ENCODE data around the gene VIL1. TPM values are rescaled to one million over a fixed set of nuclear protein-coding genes. Genes with fewer than 3 reads are reported as not detected.

Gene VIL1
- total RNA-seq, 4 donors from 2014 or later: not detected

DNA sequence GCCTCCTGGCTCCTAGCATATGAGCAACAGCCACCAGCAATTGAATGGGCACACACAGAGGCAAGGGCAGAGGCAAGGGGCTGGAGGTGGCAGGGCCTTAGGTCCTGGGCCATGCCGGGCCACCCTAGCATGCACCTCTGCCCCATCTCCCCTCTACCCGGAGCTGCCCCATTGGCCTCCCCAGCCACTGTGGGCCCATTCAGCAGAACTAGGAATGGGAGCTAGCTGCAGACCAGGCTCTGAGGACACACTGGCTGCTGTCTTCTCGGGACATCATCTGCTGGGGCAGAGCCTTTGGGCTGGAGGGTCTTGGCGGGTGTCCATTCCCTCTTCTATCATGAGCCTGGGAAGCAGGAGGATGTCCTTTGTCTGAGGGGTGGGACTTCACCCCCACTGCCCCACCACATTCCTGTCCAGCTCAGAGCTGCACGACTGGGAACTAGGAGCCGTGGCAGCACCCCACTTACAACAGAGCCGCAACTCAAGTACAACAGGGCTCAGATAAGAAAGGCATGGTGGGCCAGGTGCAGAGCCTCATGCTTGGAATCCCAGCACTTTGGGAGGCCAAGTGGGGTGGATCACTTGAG lies 800 bp downstream of the VIL1 start:
- DNase-seq (ENCODE audit: low spot score in 2 of 2): no peak
- H3K27ac ChIP-seq: peak overlapping the region in 1 of 4 donors; percentile 40
- H3K36me3 ChIP-seq: no peaks in the 10 kb centered on the region
- 82 to 83% methylated on average over 4 to 7 of the region's 7 CpGs for WGBS, 2 donors
- H3K27me3 ChIP-seq: no peaks in the 10 kb centered on the region
- no peaks in the 10 kb centered on the region for H3K9me3 ChIP-seq
- peak overlapping the region in 1 of 4 donors; percentile 12 for H3K4me3 ChIP-seq
- no peaks in the 10 kb centered on the region for H3K4me1 ChIP-seq
- TF ChIP-seq, protein P1, sequence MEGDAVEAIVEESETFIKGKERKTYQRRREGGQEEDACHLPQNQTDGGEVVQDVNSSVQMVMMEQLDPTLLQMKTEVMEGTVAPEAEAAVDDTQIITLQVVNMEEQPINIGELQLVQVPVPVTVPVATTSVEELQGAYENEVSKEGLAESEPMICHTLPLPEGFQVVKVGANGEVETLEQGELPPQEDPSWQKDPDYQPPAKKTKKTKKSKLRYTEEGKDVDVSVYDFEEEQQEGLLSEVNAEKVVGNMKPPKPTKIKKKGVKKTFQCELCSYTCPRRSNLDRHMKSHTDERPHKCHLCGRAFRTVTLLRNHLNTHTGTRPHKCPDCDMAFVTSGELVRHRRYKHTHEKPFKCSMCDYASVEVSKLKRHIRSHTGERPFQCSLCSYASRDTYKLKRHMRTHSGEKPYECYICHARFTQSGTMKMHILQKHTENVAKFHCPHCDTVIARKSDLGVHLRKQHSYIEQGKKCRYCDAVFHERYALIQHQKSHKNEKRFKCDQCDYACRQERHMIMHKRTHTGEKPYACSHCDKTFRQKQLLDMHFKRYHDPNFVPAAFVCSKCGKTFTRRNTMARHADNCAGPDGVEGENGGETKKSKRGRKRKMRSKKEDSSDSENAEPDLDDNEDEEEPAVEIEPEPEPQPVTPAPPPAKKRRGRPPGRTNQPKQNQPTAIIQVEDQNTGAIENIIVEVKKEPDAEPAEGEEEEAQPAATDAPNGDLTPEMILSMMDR (IDR thresholded peaks at IDR 0.05): no peak
- TF ChIP-seq POLR2A (IDR thresholded peaks at IDR 0.05) (no peak), EP300 (IDR thresholded peaks at IDR 0.05) (no peak)

DNA sequence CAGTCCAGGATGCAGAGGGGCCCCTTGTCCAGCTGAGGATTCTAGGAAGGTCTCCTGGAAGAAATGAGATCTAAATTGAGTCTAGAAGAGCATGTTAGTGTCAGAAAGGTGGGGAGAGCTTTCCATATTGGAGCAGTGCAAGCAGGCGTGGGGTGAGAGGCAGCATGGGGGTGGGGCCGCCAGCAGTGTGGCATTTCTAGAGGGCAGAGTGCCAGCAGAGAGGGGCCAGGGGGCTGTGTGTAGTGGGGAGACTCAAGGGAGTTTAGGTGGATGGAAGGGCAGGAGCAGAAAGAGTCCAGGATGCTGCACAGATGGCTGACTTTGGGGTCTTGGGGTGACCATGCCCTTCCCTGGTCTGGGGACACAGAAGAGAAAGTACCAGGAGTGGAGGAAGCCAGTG lies 2.1 kb downstream of the VIL1 start:
- no peaks in the 10 kb centered on the region for H3K9me3 ChIP-seq
- no peaks in the 10 kb centered on the region for H3K4me1 ChIP-seq
- H3K36me3 ChIP-seq: no peaks in the 10 kb centered on the region
- 66 to 69% methylated on average over 2 of the region's 2 CpGs for WGBS, 2 donors
- no peak for DNase-seq (ENCODE audit: low spot score in 2 of 2)
- H3K4me3 ChIP-seq: no peak overlapping the region
- H3K27me3 ChIP-seq: no peaks in the 10 kb centered on the region
- H3K27ac ChIP-seq: peak overlapping the region in 1 of 4 donors; percentile 40
- TF ChIP-seq POLR2A (IDR thresholded peaks at IDR 0.05): no peak
- TF ChIP-seq, protein P1 (IDR thresholded peaks at IDR 0.05): no peak

DNA sequence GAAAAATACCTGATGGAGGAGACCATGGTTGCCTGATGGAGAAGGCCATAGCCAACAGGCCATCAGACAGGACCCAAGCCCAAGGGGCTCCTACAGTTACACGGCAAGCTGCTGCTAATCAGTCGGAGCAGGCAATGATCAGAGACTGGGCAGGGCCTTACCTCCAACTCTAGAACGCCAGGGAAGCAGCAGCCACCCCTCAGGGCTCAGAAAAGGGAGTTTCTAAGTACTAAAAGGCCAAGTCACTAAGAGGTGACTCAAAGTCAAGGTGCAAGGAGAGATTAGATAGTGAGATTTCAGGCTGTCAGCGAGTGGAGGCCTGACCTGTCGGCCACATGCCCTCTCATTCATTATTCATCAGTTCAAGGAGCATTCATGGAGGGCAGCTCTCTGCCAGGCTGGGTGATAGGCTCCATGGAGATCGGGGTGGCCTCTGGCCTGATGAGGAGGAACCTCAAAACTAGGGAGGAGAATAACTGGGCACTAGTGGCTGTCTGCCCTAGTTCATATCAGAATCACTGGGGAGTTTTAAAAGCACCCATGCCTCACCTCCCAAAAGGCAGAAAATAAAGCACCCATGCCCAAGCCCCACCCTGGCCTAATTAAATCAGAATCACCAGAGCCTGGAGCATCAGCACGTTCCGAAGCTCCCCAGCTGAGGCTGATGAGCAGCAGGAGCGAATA lies 3.6 kb downstream of the VIL1 start:
- Histone ChIP-seq H3K4me3 (no peak overlapping the region), H3K36me3 (no peaks in the 10 kb centered on the region), H3K9me3 (no peaks in the 10 kb centered on the region), H3K4me1 (no peaks in the 10 kb centered on the region), H3K27me3 (no peaks in the 10 kb centered on the region), H3K27ac (peak overlapping the region in 1 of 4 donors; percentile 19)
- 87 to 89% methylated on average over 7 to 9 of the region's 9 CpGs for WGBS, 2 donors
- TF ChIP-seq, protein P1 (IDR thresholded peaks at IDR 0.05): no peak
- TF ChIP-seq POLR2A (IDR thresholded peaks at IDR 0.05): no peak
- no peak for TF ChIP-seq EP300 (IDR thresholded peaks at IDR 0.05)
- DNase-seq (ENCODE audit: low spot score in 2 of 2): no peak

DNA sequence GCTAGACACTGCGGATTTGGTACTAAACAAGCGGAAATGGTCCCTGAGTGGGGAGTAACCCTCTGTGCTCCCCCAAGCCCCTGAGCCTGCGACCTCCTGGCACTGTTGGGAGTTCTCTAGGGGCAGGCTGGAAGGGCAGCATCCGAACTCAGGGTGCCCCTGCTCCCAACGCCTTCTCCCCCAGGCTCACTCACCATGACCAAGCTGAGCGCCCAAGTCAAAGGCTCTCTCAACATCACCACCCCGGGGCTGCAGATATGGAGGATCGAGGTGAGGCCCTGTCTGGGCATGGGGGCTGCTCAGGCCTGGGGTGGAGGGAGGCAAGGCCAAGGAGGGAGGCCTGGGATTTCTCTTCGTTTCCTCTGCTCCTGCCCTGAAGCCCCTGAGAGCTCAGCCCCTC lies 4.7 kb downstream of the VIL1 start:
- Histone ChIP-seq H3K27ac (no peak overlapping the region), H3K4me3 (no peak overlapping the region), H3K4me1 (no peaks in the 10 kb centered on the region), H3K9me3 (no peaks in the 10 kb centered on the region), H3K27me3 (no peaks in the 10 kb centered on the region), H3K36me3 (no peaks in the 10 kb centered on the region)
- TF ChIP-seq POLR2A (IDR thresholded peaks at IDR 0.05) (no peak), EP300 (IDR thresholded peaks at IDR 0.05) (no peak)
- TF ChIP-seq, protein P1 (IDR thresholded peaks at IDR 0.05): no peak
- WGBS, 2 donors: 75 to 77% methylated on average over 8 to 9 of the region's 9 CpGs
- no peak for DNase-seq (ENCODE audit: low spot score in 2 of 2)

DNA sequence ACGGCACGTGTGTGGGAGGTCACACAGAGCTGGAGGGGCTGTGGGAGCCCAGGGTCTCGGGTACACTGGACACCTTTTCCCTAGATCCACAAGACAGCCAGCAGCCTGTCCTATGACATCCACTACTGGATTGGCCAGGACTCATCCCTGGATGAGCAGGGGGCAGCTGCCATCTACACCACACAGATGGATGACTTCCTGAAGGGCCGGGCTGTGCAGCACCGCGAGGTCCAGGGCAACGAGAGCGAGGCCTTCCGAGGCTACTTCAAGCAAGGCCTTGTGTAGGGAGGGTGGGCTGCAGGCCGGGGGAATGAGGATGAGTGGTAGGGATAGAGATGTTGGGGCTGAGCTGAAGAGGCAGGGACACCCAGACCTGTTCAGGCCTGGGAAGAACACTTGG lies 6.6 kb downstream of the VIL1 start:
- no peak for TF ChIP-seq POLR2A (IDR thresholded peaks at IDR 0.05)
- TF ChIP-seq EP300 (IDR thresholded peaks at IDR 0.05): no peak
- TF ChIP-seq, protein P1 (IDR thresholded peaks at IDR 0.05): no peak

More for the DNA sequence above, 6.6 kb downstream of the VIL1 start:
- Histone ChIP-seq H3K27ac (no peak overlapping the region), H3K4me1 (no peaks in the 10 kb centered on the region), H3K27me3 (no peaks in the 10 kb centered on the region), H3K4me3 (no peak overlapping the region), H3K36me3 (no peaks in the 10 kb centered on the region), H3K9me3 (no peaks in the 10 kb centered on the region)
- 86 to 90% methylated on average over 6 to 10 of the region's 10 CpGs for WGBS, 2 donors
- no peak for DNase-seq (ENCODE audit: low spot score in 2 of 2)

Data from tibial nerve (tissue), 4 donors.